ENCODE measurements around the gene PIWIL4. TPM values are rescaled to one million over a fixed set of nuclear protein-coding genes. Genes with fewer than 3 reads are reported as not detected.

PIWIL4 gene
- total and polyA plus RNA-seq, 2 of the 8 experiments (the other 6 are each of a cell fraction or from before 2014, with no cell fraction given), result 0.51 to 0.52 TPM

DNA sequence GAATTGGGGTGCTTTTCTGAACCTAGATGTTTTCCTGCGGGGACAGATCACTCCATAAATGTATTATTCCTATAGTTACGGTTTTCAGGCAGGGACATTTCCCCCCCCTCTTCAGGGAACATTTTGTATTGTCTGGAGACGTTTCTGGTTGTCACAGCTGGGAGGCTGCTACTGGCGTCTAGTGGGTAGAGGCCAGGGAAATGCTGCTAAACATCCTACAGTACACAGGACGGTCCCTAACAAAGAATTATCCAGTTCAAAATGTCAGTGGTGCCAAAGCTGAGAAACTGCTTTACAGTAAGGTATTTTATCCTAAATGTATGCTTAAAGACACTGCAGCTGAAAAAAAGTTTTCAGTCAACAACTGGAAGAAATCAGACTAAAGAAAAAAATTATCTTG is 19.4 kb downstream of the PIWIL4 start:
- Histone ChIP-seq H3K4me2 (ENCODE audit: insufficient read depth in 1 of 2, low read depth in 2 of 2, low read length in 2 of 2) (no peak overlapping the region), H3K79me2 (ENCODE audit: control insufficient read depth in 1 of 2, insufficient read depth in 2 of 2, low read length in 2 of 2) (no peaks in the 10 kb centered on the region), H3K23ac (ENCODE audit: insufficient read length) (no peak overlapping the region), H4K20me1 (replicated peaks in 1 of 2; ENCODE audit: control insufficient read depth in 1 of 2, insufficient read depth in 2 of 2, low read length in 2 of 2) (no peaks in the 10 kb centered on the region), H3K56ac (replicated peaks; ENCODE audit: insufficient read length, low read depth, low read length) (no peak overlapping the region), H3K9me3 (ENCODE audit: insufficient read depth in 2 of 2, low read depth in 1 of 2, low read length in 1 of 2) (no peaks in the 10 kb centered on the region), H2AFZ (ENCODE audit: low read length) (no peak overlapping the region), H2BK15ac (ENCODE audit: low read length) (no peak overlapping the region), H3K4me3 (ENCODE audit: extremely low read depth in 1 of 4, insufficient read depth in 2 of 4, low read depth in 3 of 4, low read length in 4 of 4) (no peak overlapping the region), H3K4me1 (replicated peaks in 1 of 4; ENCODE audit: control insufficient read depth in 3 of 4, insufficient read depth in 4 of 4, low read length in 3 of 4) (no peaks in the 10 kb centered on the region), H3K23me2 (ENCODE audit: low read depth, low read length) (no peaks in the 10 kb centered on the region), H2BK20ac (ENCODE audit: low read length) (no peak overlapping the region), H2BK12ac (ENCODE audit: low read depth, low read length) (no peak overlapping the region), H2BK5ac (ENCODE audit: low read depth, low read length) (no peak overlapping the region), H3K9ac (replicated peaks in 1 of 4; ENCODE audit: extremely low read depth in 1 of 4, low read depth in 3 of 4, low read length in 3 of 4) (no peak overlapping the region), H2BK120ac (replicated peaks; ENCODE audit: low read depth, low read length) (no peak overlapping the region), H3K36me3 (ENCODE audit: control insufficient read depth in 2 of 4, insufficient read depth in 4 of 4, low read length in 3 of 4) (no peaks in the 10 kb centered on the region), H4K5ac (ENCODE audit: insufficient read length, low read depth, low read length) (no peak overlapping the region), H4K91ac (replicated peaks; ENCODE audit: insufficient read length, low read length) (no peak overlapping the region), H3K79me1 (ENCODE audit: low read depth, low read length) (no peaks in the 10 kb centered on the region), H3K18ac (ENCODE audit: extremely low read depth, low read length) (no peak overlapping the region), H2AK5ac (ENCODE audit: low read depth, low read length) (no peak overlapping the region), H3K27me3 (replicated peaks in 1 of 4; ENCODE audit: control insufficient read depth in 3 of 4, extremely low read depth in 1 of 4, insufficient read depth in 3 of 4, low read length in 3 of 4) (no peaks in the 10 kb centered on the region; a peak in 2 of 7 replicates), H4K8ac (ENCODE audit: extremely low read depth, insufficient read depth, low read length) (no peak overlapping the region), H3K27ac (ENCODE audit: low read depth, low read length) (no peak overlapping the region), H3K4ac (replicated peaks; ENCODE audit: insufficient read length, low read depth, low read length) (no peak overlapping the region), H3K14ac (ENCODE audit: insufficient read length) (no peak overlapping the region)
- CTCF ChIA-PET (ENCODE audit: partially characterized antibody), result interaction anchor here (0.9 to 1.7 kb wide), 4 partner anchors 10 to 155 kb away, joined by 4 to 7 read pairs (median 5); no protein-coding TSS in a partner anchor
- FAIRE-seq, result no peak
- 79% methylated on average over 5 of the region's 5 CpGs; no CpG with 5 or more reads in 1 of the 2 experiments for WGBS, 2 experiments (ENCODE audit: extremely low coverage in 1 of 2, insufficient coverage in 1 of 2, insufficient read length in 1 of 2, insufficient replicate concordance in 2 of 2, low coverage in 1 of 2, low lambda C conversion rate in 2 of 2, missing lambda C conversion rate in 1 of 2)
- DNase-seq (ENCODE audit: low read depth in 1 of 2, low spot score in 2 of 2), result no peak
- POLR2A ChIA-PET (ENCODE audit: partially characterized antibody), result no interaction called here
- TF ChIP-seq YY1 (IDR thresholded peaks at IDR 0.05; ENCODE audit: low read depth, low read length), result no peak
- no peak for TF ChIP-seq KDM5A (IDR thresholded peaks at IDR 0.05; ENCODE audit: low read length)
- TF ChIP-seq SRF (IDR thresholded peaks at IDR 0.05; ENCODE audit: low read depth, low read length), result no peak
- no peak for TF ChIP-seq POLR2AphosphoS5 (IDR thresholded peaks at IDR 0.05; ENCODE audit: low read depth, low read length)
- TF ChIP-seq MAFK (IDR thresholded peaks at IDR 0.05; ENCODE audit: low read depth, low read length), result no peak
- no peak for TF ChIP-seq TCF12 (IDR thresholded peaks at IDR 0.05; ENCODE audit: low read depth, low read length)
- TF ChIP-seq CHD1 (IDR thresholded peaks at IDR 0.05; ENCODE audit: low read depth, low read length), result no peak
